Left cardiac atrium (tissue), 4 donors: ENCODE measurements around the gene GOLGA6C. TPM values are rescaled to one million over a fixed set of nuclear protein-coding genes. Genes with fewer than 3 reads are reported as not detected.
"Not testable (repeated sequence)": the region's sequence is repeated elsewhere in the genome, so short reads cannot be mapped to it uniquely, and the experiment has no call there.

Experiments used
- ATAC-seq, 2 donors: fragments of 200-7000 bp; cut with Tn5 transposase; one replicate each; pipeline ENCODE4 v1.9.1; 2020; ENCODE audit warnings: mild to moderate bottlenecking in 2 of 2, moderate library complexity in 2 of 2
- DNase-seq: peaks from one replicate; pipeline ENCODE4 v3.0.0-alpha.2; 2020
- intact Hi-C, 2 donors: fragments of 100-400 bp; cut with DNase I; formaldehyde crosslinking; loops; one replicate each; pipeline versions ENCODE4 v1.14.1 to v1.15.1; 2022 to 2023
- total RNA-seq, 2 donors: library from RNA; stranded (reverse); fragmentation: NEBNext Ultra II Directional; extraction: Animal tissue kit (Norgen Biotek cat#: 25700); gene quantifications; one replicate each; pipeline ENCODE4 v1.2.1, GENCODE V29; 2021
- donor health status: DM: no; HTN: yes; CAD: no.
- donor health status: DM: no; HTN: yes; CAD: no; lungs with severe emphysema.
- donor health status: DM: yes; HTN: yes; CAD: no.
- donor health status: Dilated cardiomyopathy.

The GOLGA6C gene
- total RNA-seq, 2 donors from 2014 or later: not detected

GRCh38 chr15:75225951-75226732 is 32.0 kb upstream of the GOLGA6C start:
- intact Hi-C loops: no loop called here
- ATAC-seq: no peak
- peak; percentile 16 for DNase-seq

GRCh38 chr15:75227112-75227511 is 31.0 kb upstream of the GOLGA6C start:
- DNase-seq, intact Hi-C loops, ATAC-seq: not testable (repeated sequence)

GRCh38 chr15:75227663-75228280 is 30.4 kb upstream of the GOLGA6C start:
- no peak for DNase-seq
- intact Hi-C loops: no loop called here
- ATAC-seq: no peak

- intact Hi-C loops: no loop called here
- ATAC-seq (no peak), DNase-seq (peak; percentile 15)
Observed at GRCh38 chr15:75228787-75229186, 29.3 kb upstream of the GOLGA6C start.

GRCh38 chr15:75229191-75230015 is 28.7 kb upstream of the GOLGA6C start:
- no peak for ATAC-seq
- intact Hi-C loops: no loop called here
- DNase-seq: peak; percentile 15

- no peak for ATAC-seq
- intact Hi-C loops: no loop called here
Observed at GRCh38 chr15:75230016-75230343, 28.2 kb upstream of the GOLGA6C start.

GRCh38 chr15:75230551-75231371 is 27.4 kb upstream of the GOLGA6C start:
- ATAC-seq (no peak), DNase-seq (peak; percentile 12)

More at GRCh38 chr15:75230016-75230343, 28.2 kb upstream of the GOLGA6C start:
- no peak for DNase-seq

GRCh38 chr15:75231836-75232235 is 26.3 kb upstream of the GOLGA6C start:
- intact Hi-C loops: no loop called here
- ATAC-seq (no peak), DNase-seq (no peak)

More at GRCh38 chr15:75230551-75231371, 27.4 kb upstream of the GOLGA6C start:
- intact Hi-C loops: no loop called here

- DNase-seq (no peak), ATAC-seq (no peak)
- intact Hi-C loops: no loop called here
Observed at GRCh38 chr15:75232252-75232813, 25.8 kb upstream of the GOLGA6C start.

- ATAC-seq (no peak), DNase-seq (no peak)
- intact Hi-C loops: no loop called here
Observed at GRCh38 chr15:75232826-75233503, 25.2 kb upstream of the GOLGA6C start.

GRCh38 chr15:75233504-75234190 is 24.5 kb upstream of the GOLGA6C start:
- DNase-seq (peak; percentile 17), ATAC-seq (no peak)
- intact Hi-C loops: no loop called here

- ATAC-seq (no peak), DNase-seq (no peak)
- intact Hi-C loops: no loop called here
Observed at GRCh38 chr15:75234191-75234810, 23.8 kb upstream of the GOLGA6C start.

- no peak for DNase-seq
- intact Hi-C loops: no loop called here
- ATAC-seq: no peak
Observed at GRCh38 chr15:75235051-75235673, 23.0 kb upstream of the GOLGA6C start.

GRCh38 chr15:75235760-75236729 is 22.1 kb upstream of the GOLGA6C start:
- ATAC-seq (peak; percentile 49 to 58), DNase-seq (no peak)
- intact Hi-C loops: no loop called here

- ATAC-seq: no peak
Observed at GRCh38 chr15:75237316-75237982, 20.7 kb upstream of the GOLGA6C start.

More at GRCh38 chr15:75237316-75237982, 20.7 kb upstream of the GOLGA6C start:
- DNase-seq: no peak
- intact Hi-C loops: no loop called here
